OCI-LY1 (cell line): ENCODE data around the gene GSG1L.
"Not testable (repeated sequence)": the region's sequence is repeated elsewhere in the genome, so short reads cannot be mapped to it uniquely, and the experiment has no call there.

ENCODE experiments used
- H2AFZ ChIP-seq: fragments of 200-600 bp; sonication (generic), shearing (Covaris generic); 2 replicates; pipeline ENCODE4 v1.6.0; 2014; ENCODE audit warnings: antibody characterized with exemption, mild to moderate bottlenecking, low read length
- H3F3A ChIP-seq: fragments of 200-600 bp; sonication (generic), shearing (Covaris generic); 2 replicates; pipeline ENCODE4 v1.6.0; 2014; ENCODE audit warnings: mild to moderate bottlenecking, antibody characterized with exemption, low read length, moderate library complexity; ENCODE audit not compliant: insufficient read depth
- H3K27ac ChIP-seq: fragments of 200-600 bp; sonication (generic); 2 replicates; pipeline ENCODE4 v1.5.1; 2014; ENCODE audit warnings: low read length, mixed run types, mild to moderate bottlenecking, low read depth; ENCODE audit not compliant: poor library complexity, severe bottlenecking
- H3K27me3 ChIP-seq: fragments of 200-600 bp; sonication (generic); 2 replicates; pipeline ENCODE4 v1.6.0; 2014; ENCODE audit warnings: antibody characterized with exemption, mild to moderate bottlenecking, low read length, moderate library complexity; ENCODE audit not compliant: insufficient read depth
- H3K36me3 ChIP-seq: fragments of 200-600 bp; sonication (generic); 2 replicates; pipeline ENCODE4 v1.6.1; 2014; ENCODE audit warnings: mild to moderate bottlenecking, antibody characterized with exemption, low read length, moderate library complexity, mixed read lengths; ENCODE audit not compliant: insufficient read depth
- H3K4me1 ChIP-seq: fragments of 200-600 bp; sonication (generic); 2 replicates; pipeline ENCODE4 v1.5.1; 2014; ENCODE audit warnings: mild to moderate bottlenecking, low read length, moderate library complexity; ENCODE audit not compliant: insufficient read depth, severe bottlenecking
- H3K4me2 ChIP-seq: fragments of 200-600 bp; sonication (generic), shearing (Covaris generic); 2 replicates; pipeline ENCODE4 v1.6.1; 2014; ENCODE audit warnings: low read length
- H3K4me3 ChIP-seq: fragments of 200-600 bp; sonication (generic); 2 replicates; pipeline ENCODE4 v1.5.1; 2014; ENCODE audit warnings: low read length, low read depth, mild to moderate bottlenecking, mixed read lengths; ENCODE audit not compliant: poor library complexity, severe bottlenecking
- H3K79me2 ChIP-seq: fragments of 200-600 bp; shearing (Covaris generic); 2 replicates; pipeline ENCODE4 v1.6.1; 2016; ENCODE audit warnings: mixed run types, low read length, mixed read lengths; ENCODE audit not compliant: insufficient read depth
- H3K9ac ChIP-seq: fragments of 200-600 bp; sonication (generic), shearing (Covaris generic); 2 replicates; pipeline ENCODE4 v1.6.1; 2014; ENCODE audit warnings: mild to moderate bottlenecking, low read length, mixed read lengths
- H3K9me2 ChIP-seq: fragments of 200-600 bp; sonication (generic), shearing (Covaris generic); 2 replicates; pipeline ENCODE4 v1.6.1; 2014; ENCODE audit warnings: low read depth, mild to moderate bottlenecking, low read length, mixed read lengths
- H3K9me3 ChIP-seq: fragments of 200-600 bp; shearing (Covaris generic); 2 replicates; pipeline ENCODE4 v1.6.1; 2014; ENCODE audit warnings: low read length, mixed read lengths
- H4K20me1 ChIP-seq: fragments of 200-600 bp; sonication (generic), shearing (Covaris generic); 2 replicates; pipeline ENCODE4 v1.6.0; 2016; ENCODE audit warnings: mild to moderate bottlenecking, low read length; ENCODE audit not compliant: insufficient read depth
- EZH2 ChIP-seq: fragments of 200-600 bp; sonication (generic), shearing (Covaris generic); IDR thresholded peaks from 2 replicates; pipeline ENCODE4 v1.8.0; 2017; ENCODE audit warnings: borderline replicate concordance, mixed run types, mild to moderate bottlenecking, antibody characterized with exemption, low read length, moderate library complexity, mixed read lengths
- TF ChIP-seq, protein P1 (sequence below): fragments of 200-600 bp; sonication (generic), shearing (Covaris generic); IDR thresholded peaks from 2 replicates; pipeline ENCODE4 v1.5.1; 2017; ENCODE audit warnings: mild to moderate bottlenecking, antibody characterized with exemption, low read length, moderate library complexity, mixed read lengths

Gene GSG1L

GRCh38 chr16:27980076-27980775 lies 83.3 kb downstream of the GSG1L start:
- no peaks in the 10 kb centered on the region for H3K79me2 ChIP-seq
- no peak overlapping the region for H3K9ac ChIP-seq
- no peak overlapping the region for H3K4me3 ChIP-seq
- no peaks in the 10 kb centered on the region for H3K9me2 ChIP-seq
- no peaks in the 10 kb centered on the region for H3F3A ChIP-seq
- no peaks in the 10 kb centered on the region for H3K27me3 ChIP-seq
- no peak overlapping the region for H2AFZ ChIP-seq
- TF ChIP-seq EZH2 = no peak
- TF ChIP-seq, protein P1, sequence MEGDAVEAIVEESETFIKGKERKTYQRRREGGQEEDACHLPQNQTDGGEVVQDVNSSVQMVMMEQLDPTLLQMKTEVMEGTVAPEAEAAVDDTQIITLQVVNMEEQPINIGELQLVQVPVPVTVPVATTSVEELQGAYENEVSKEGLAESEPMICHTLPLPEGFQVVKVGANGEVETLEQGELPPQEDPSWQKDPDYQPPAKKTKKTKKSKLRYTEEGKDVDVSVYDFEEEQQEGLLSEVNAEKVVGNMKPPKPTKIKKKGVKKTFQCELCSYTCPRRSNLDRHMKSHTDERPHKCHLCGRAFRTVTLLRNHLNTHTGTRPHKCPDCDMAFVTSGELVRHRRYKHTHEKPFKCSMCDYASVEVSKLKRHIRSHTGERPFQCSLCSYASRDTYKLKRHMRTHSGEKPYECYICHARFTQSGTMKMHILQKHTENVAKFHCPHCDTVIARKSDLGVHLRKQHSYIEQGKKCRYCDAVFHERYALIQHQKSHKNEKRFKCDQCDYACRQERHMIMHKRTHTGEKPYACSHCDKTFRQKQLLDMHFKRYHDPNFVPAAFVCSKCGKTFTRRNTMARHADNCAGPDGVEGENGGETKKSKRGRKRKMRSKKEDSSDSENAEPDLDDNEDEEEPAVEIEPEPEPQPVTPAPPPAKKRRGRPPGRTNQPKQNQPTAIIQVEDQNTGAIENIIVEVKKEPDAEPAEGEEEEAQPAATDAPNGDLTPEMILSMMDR = no peak
- H4K20me1 ChIP-seq = no peaks in the 10 kb centered on the region
- H3K4me1 ChIP-seq = no peaks in the 10 kb centered on the region
- no peak overlapping the region for H3K27ac ChIP-seq
- H3K4me2 ChIP-seq = no peak overlapping the region
- no peaks in the 10 kb centered on the region for H3K36me3 ChIP-seq
- no peaks in the 10 kb centered on the region for H3K9me3 ChIP-seq

DNA sequence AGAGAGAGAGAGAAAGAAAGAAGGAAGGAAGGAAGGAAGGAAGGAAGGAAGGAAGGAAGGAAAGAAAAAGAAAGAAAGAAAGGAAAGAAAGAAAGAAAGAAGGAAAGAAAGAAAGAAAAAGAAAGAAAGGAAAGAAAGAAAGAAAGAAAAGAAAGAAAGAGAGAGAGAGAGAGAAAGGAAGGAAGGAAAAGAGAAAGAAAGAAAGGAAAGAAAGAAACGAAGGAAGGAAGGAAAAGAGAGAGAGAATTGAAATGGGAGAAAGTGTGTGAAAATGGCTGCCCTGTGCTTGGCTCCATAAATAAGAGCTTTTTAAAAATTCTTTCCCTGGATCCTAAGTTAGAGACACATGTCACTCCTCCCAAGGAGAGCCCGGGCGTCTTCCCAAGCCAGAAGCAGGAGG lies 83.8 kb downstream of the GSG1L start:
- H3K9ac ChIP-seq, H4K20me1 ChIP-seq, H3K79me2 ChIP-seq, H3K27me3 ChIP-seq, H3K27ac ChIP-seq, H3K9me2 ChIP-seq, H2AFZ ChIP-seq, H3K36me3 ChIP-seq, H3K4me1 ChIP-seq, H3K9me3 ChIP-seq, H3K4me2 ChIP-seq, H3K4me3 ChIP-seq, H3F3A ChIP-seq: not testable (repeated sequence)

DNA sequence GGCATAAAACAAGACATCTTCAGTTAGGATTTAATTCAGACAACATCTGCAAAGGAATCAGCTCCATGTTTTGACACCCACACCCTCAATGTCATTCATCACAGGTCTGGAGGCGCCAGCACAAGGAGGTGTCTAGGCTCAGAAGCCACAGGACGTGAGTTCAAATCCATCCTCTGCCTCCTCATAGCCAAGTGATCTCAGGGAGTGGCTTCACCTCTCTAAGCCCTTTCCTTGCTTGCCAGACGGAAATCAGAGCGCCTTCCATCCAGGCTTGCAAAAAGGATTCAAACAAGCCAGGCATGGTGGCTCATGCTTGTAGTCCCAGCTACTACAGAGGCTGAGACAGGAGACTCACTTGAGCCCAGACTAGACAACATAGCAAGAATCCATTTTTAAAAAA lies 84.6 kb downstream of the GSG1L start:
- peaks cover 3% of the 10 kb centered on the region; the same call in 1 of the 2 replicates for H3K27me3 ChIP-seq
- no peaks in the 10 kb centered on the region for H3K79me2 ChIP-seq
- TF ChIP-seq EZH2 = no peak
- TF ChIP-seq, protein P1 = no peak

GRCh38 chr16:27977966-27978365 lies 85.5 kb downstream of the GSG1L start:
- H2AFZ ChIP-seq = no peak overlapping the region
- H3K36me3 ChIP-seq = no peaks in the 10 kb centered on the region
- no peaks in the 10 kb centered on the region for H3K4me1 ChIP-seq
- peaks cover 3% of the 10 kb centered on the region; the same call in 1 of the 2 replicates for H3K27me3 ChIP-seq
- H3K9ac ChIP-seq = no peak overlapping the region
- H3K4me3 ChIP-seq = no peak overlapping the region
- H3K9me2 ChIP-seq = no peaks in the 10 kb centered on the region
- no peaks in the 10 kb centered on the region for H4K20me1 ChIP-seq
- H3K9me3 ChIP-seq = no peaks in the 10 kb centered on the region
- H3K27ac ChIP-seq = no peak overlapping the region
- H3K4me2 ChIP-seq = no peak overlapping the region
- no peak for TF ChIP-seq EZH2
- TF ChIP-seq, protein P1 = no peak
- no peaks in the 10 kb centered on the region for H3F3A ChIP-seq
- no peaks in the 10 kb centered on the region for H3K79me2 ChIP-seq

More for the DNA sequence above, 84.6 kb downstream of the GSG1L start:
- Histone ChIP-seq H4K20me1 (no peaks in the 10 kb centered on the region), H3K27ac (no peak overlapping the region), H2AFZ (no peak overlapping the region), H3K9me3 (no peaks in the 10 kb centered on the region), H3K9ac (no peak overlapping the region), H3F3A (no peaks in the 10 kb centered on the region), H3K4me2 (no peak overlapping the region), H3K4me3 (no peak overlapping the region), H3K36me3 (no peaks in the 10 kb centered on the region), H3K4me1 (no peaks in the 10 kb centered on the region), H3K9me2 (no peaks in the 10 kb centered on the region)
